NOMO-1 (cell line): ENCODE results near the gene CTXND2.

Experiments used
- DNase-seq, 2 experiments: peaks; one replicate each; lab custom pipeline; 2025; ENCODE audit not compliant: unreplicated experiment in 2 of 2; lab: John Stamatoyannopoulos, UW

The CTXND2 gene

GRCh38 chr1:150955280-150955679 is 68.3 kb downstream of the CTXND2 start:
- no peak for DNase-seq

GRCh38 chr1:150957666-150958065 is 70.7 kb downstream of the CTXND2 start:
- no peak for DNase-seq

- DNase-seq, result no peak
These were observed 73.7 kb downstream of the CTXND2 start for GRCh38 chr1:150960646-150961045.

- no peak for DNase-seq
These were observed 74.8 kb downstream of the CTXND2 start for GRCh38 chr1:150961756-150962155.
